DLD1 (cell line): ENCODE measurements around the gene DCX.

ENCODE experiments used
- in situ Hi-C: cut with HindIII; loops from 2 replicates; pipeline ENCODE4 v1.10.0; 2017; ENCODE audit warnings: low sequenced_read_pairs

Gene DCX

GRCh38 chrX:111411983-111412382 lies at the start of gene DCX:
TSS of gene DCX (minus strand) at chrX:111412192. CDS start at chrX:111410398, 1,794 bp downstream.
- in situ Hi-C loops = no loop called here

GRCh38 chrX:111460607-111461006 lies 48.6 kb upstream of the DCX start:
- in situ Hi-C loops = no loop called here

GRCh38 chrX:111447298-111447697 lies 35.3 kb upstream of the DCX start:
- in situ Hi-C loops = no loop called here

- in situ Hi-C loops = no loop called here
Observed at GRCh38 chrX:111445485-111445884, 33.5 kb upstream of the DCX start.

- in situ Hi-C loops = no loop called here
Observed at GRCh38 chrX:111444881-111445280, 32.9 kb upstream of the DCX start.

- in situ Hi-C loops = no loop called here
Observed at GRCh38 chrX:111443946-111444345, 32.0 kb upstream of the DCX start.

GRCh38 chrX:111442791-111443190 lies 30.8 kb upstream of the DCX start:
- in situ Hi-C loops = no loop called here

- in situ Hi-C loops = no loop called here
Observed at GRCh38 chrX:111435469-111435868, 23.5 kb upstream of the DCX start.

GRCh38 chrX:111431001-111431400 lies 19.0 kb upstream of the DCX start:
- in situ Hi-C loops = no loop called here

- in situ Hi-C loops = no loop called here
Observed at GRCh38 chrX:111411557-111411956, 435 bp downstream of the DCX start.

GRCh38 chrX:111410590-111411078 lies 1.4 kb downstream of the DCX start:
- in situ Hi-C loops = no loop called here

GRCh38 chrX:111409326-111409725 lies 2.7 kb downstream of the DCX start:
- in situ Hi-C loops = no loop called here

GRCh38 chrX:111407948-111408347 lies 4.0 kb downstream of the DCX start:
- in situ Hi-C loops = no loop called here

GRCh38 chrX:111402344-111402743 lies 9.6 kb downstream of the DCX start:
- in situ Hi-C loops = no loop called here

GRCh38 chrX:111395149-111395548 lies 16.8 kb downstream of the DCX start:
- in situ Hi-C loops = no loop called here

GRCh38 chrX:111394569-111394968 lies 17.4 kb downstream of the DCX start:
- in situ Hi-C loops = no loop called here

GRCh38 chrX:111387470-111388070 lies 24.4 kb downstream of the DCX start:
- in situ Hi-C loops = no loop called here

- in situ Hi-C loops = no loop called here
Observed at GRCh38 chrX:111386615-111387233, 25.3 kb downstream of the DCX start.

GRCh38 chrX:111386077-111386476 lies 25.9 kb downstream of the DCX start:
- in situ Hi-C loops = no loop called here

GRCh38 chrX:111382277-111382676 lies 29.7 kb downstream of the DCX start:
- in situ Hi-C loops = no loop called here

- in situ Hi-C loops = no loop called here
Observed at GRCh38 chrX:111376897-111377578, 35.0 kb downstream of the DCX start.

- in situ Hi-C loops = no loop called here
Observed at GRCh38 chrX:111376486-111376885, 35.5 kb downstream of the DCX start.
